ENCODE data around the gene MYO3B.
"Not testable (repeated sequence)": the region's sequence is repeated elsewhere in the genome, so short reads cannot be mapped to it uniquely, and the experiment has no call there.

Gene MYO3B

DNA sequence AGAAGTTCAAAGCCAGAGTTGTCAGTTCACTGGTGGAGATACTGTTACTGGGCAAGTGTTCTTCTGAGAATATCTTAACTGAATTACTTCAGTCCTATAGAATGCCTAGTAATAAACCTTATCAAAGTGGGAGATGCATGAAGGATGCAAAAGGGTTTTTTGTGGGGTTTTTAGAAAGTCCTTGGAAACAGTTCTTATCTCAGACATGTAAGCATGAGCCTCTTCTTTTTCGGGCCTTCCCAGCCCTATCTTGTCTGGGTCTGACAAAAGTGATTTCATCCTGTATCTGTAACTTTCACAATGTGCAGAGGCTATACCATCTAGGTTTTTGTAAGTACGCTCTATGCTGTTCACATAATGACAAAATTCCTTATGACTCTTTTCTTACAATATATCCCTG lies 255.5 kb downstream of the MYO3B start:
- Histone ChIP-seq H2BK12ac (ENCODE audit: low read length) (no peak overlapping the region), H2BK5ac (ENCODE audit: low read depth, low read length, poor library complexity) (no peak overlapping the region), H3K27ac (ENCODE audit: low read depth, low read length) (no peak overlapping the region), H3K4me1 (ENCODE audit: control insufficient read depth in 1 of 2, insufficient read depth in 2 of 2, low read length in 2 of 2) (no peaks in the 10 kb centered on the region), H3K79me2 (ENCODE audit: control insufficient read depth, insufficient read depth, low read length, poor library complexity) (no peaks in the 10 kb centered on the region), H2AK5ac (ENCODE audit: low read length) (no peak overlapping the region), H3K9ac (ENCODE audit: low read length) (no peak overlapping the region), H2AFZ (ENCODE audit: insufficient read depth, low read length, poor library complexity) (no peak overlapping the region), H3K23ac (ENCODE audit: low read length) (no peak overlapping the region), H3K79me1 (ENCODE audit: low read length) (no peaks in the 10 kb centered on the region), H3K14ac (ENCODE audit: low read length) (no peak overlapping the region), H4K12ac (ENCODE audit: low read depth, low read length) (no peak overlapping the region), H3K4me2 (ENCODE audit: low read length) (no peak overlapping the region), H3K9me3 (ENCODE audit: insufficient read depth, low read depth, low read length) (no peaks in the 10 kb centered on the region), H3K27me3 (ENCODE audit: insufficient read depth, low read length) (no peaks in the 10 kb centered on the region), H4K8ac (ENCODE audit: low read depth, low read length) (no peak overlapping the region), H3K4me3 (ENCODE audit: low read depth, low read length) (no peak overlapping the region), H3K4ac (ENCODE audit: low read depth, low read length) (no peak overlapping the region), H3K36me3 (ENCODE audit: control insufficient read depth in 1 of 2, insufficient read depth in 2 of 2, low read length in 2 of 2) (no peaks in the 10 kb centered on the region), H3K18ac (ENCODE audit: low read length) (no peak overlapping the region), H4K91ac (ENCODE audit: low read depth, low read length) (no peak overlapping the region), H2BK120ac (ENCODE audit: insufficient read depth, low read length, poor library complexity) (no peak overlapping the region)
- DNase-seq = no peak
- WGBS (ENCODE audit: extremely low coverage, insufficient coverage, insufficient read length) = no CpG with 5 or more reads among the region's 2 CpGs

DNA sequence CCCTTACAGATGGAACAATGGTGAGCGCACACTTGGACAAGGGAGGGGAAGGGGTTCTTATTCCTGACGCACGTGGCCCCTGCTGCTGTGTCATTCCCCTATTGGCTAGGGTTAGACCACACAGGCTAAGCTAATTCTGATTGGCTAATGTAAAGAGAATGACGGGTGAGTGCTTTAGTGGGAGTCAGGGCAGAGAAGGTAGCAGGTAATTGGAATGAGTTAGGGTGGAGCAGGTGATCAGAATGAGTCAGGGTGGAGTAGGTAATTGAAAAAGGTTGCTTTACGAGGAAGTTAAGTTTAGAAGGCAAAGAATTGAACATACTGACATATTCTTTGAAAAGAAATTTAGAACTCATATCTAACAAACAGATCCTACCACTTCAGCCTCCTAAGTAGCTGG lies 256.4 kb downstream of the MYO3B start:
- H3K79me1 ChIP-seq (ENCODE audit: low read length); H3K27me3 ChIP-seq (ENCODE audit: insufficient read depth, low read length): not testable (repeated sequence)

DNA sequence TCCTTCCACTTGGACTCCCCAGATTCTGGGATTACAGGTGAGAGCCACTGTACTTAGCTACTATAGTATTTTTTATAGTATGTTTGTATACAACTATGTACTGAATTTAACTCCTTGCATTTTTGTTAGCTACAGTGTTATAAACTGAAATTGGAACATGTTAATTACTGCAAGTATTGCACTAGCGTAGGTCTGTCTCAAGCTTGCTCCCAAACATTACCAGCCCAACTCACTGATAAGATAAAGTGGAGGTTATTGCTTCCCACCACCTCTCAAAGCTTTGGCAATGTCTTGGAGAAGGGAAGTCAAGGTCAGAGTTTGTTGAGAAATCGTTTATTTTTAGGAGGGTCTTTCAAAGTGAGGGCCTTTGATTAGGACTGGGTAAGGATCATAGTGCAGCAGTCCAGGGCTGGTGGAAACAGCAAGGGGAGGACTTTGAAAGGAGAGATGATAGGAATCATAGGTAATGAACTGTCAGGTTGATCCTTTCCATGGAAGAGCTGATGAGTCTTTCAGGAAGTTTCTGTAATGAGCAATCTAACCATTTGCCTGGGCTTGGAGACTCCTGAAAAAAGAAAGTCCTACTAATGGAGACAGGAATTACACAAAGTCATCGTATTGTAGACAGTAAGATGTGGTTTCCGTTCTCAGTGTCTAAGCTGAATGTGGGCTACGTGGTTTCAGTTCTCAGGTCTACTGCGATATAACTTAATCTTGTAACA lies 257.1 kb downstream of the MYO3B start:
- Histone ChIP-seq H3K4me3 (ENCODE audit: low read depth, low read length) (no peak overlapping the region), H3K27me3 (ENCODE audit: insufficient read depth, low read length) (no peaks in the 10 kb centered on the region), H3K18ac (ENCODE audit: low read length) (no peak overlapping the region), H2AFZ (ENCODE audit: insufficient read depth, low read length, poor library complexity) (no peak overlapping the region), H3K9ac (ENCODE audit: low read length) (no peak overlapping the region), H3K9me3 (ENCODE audit: insufficient read depth, low read depth, low read length) (no peaks in the 10 kb centered on the region), H2BK120ac (ENCODE audit: insufficient read depth, low read length, poor library complexity) (no peak overlapping the region), H3K79me1 (ENCODE audit: low read length) (no peaks in the 10 kb centered on the region), H3K4me1 (ENCODE audit: control insufficient read depth in 1 of 2, insufficient read depth in 2 of 2, low read length in 2 of 2) (no peaks in the 10 kb centered on the region), H3K27ac (ENCODE audit: low read depth, low read length) (no peak overlapping the region), H3K14ac (ENCODE audit: low read length) (no peak overlapping the region), H4K8ac (ENCODE audit: low read depth, low read length) (no peak overlapping the region), H3K79me2 (ENCODE audit: control insufficient read depth, insufficient read depth, low read length, poor library complexity) (no peaks in the 10 kb centered on the region), H4K12ac (ENCODE audit: low read depth, low read length) (no peak overlapping the region), H3K4ac (ENCODE audit: low read depth, low read length) (no peak overlapping the region), H3K36me3 (ENCODE audit: control insufficient read depth in 1 of 2, insufficient read depth in 2 of 2, low read length in 2 of 2) (no peaks in the 10 kb centered on the region), H2AK5ac (ENCODE audit: low read length) (no peak overlapping the region), H3K23ac (ENCODE audit: low read length) (no peak overlapping the region), H3K4me2 (ENCODE audit: low read length) (no peak overlapping the region), H4K91ac (ENCODE audit: low read depth, low read length) (no peak overlapping the region), H2BK12ac (ENCODE audit: low read length) (no peak overlapping the region), H2BK5ac (ENCODE audit: low read depth, low read length, poor library complexity) (no peak overlapping the region)
- WGBS (ENCODE audit: extremely low coverage, insufficient coverage, insufficient read length) = no CpG with 5 or more reads among the region's 6 CpGs
- no peak for DNase-seq

More for the DNA sequence above, 256.4 kb downstream of the MYO3B start:
- H3K14ac ChIP-seq (ENCODE audit: low read length); H4K8ac ChIP-seq (ENCODE audit: low read depth, low read length); H3K4me1 ChIP-seq (ENCODE audit: control insufficient read depth in 1 of 2, insufficient read depth in 2 of 2, low read length in 2 of 2); H3K23ac ChIP-seq (ENCODE audit: low read length); H3K79me2 ChIP-seq (ENCODE audit: control insufficient read depth, insufficient read depth, low read length, poor library complexity); H3K18ac ChIP-seq (ENCODE audit: low read length); H3K4me2 ChIP-seq (ENCODE audit: low read length); H2BK5ac ChIP-seq (ENCODE audit: low read depth, low read length, poor library complexity); H2BK12ac ChIP-seq (ENCODE audit: low read length); H3K4ac ChIP-seq (ENCODE audit: low read depth, low read length); H3K27ac ChIP-seq (ENCODE audit: low read depth, low read length); H4K12ac ChIP-seq (ENCODE audit: low read depth, low read length); H4K91ac ChIP-seq (ENCODE audit: low read depth, low read length); H2AK5ac ChIP-seq (ENCODE audit: low read length); H2AFZ ChIP-seq (ENCODE audit: insufficient read depth, low read length, poor library complexity); DNase-seq; H3K9me3 ChIP-seq (ENCODE audit: insufficient read depth, low read depth, low read length); H3K4me3 ChIP-seq (ENCODE audit: low read depth, low read length); H3K36me3 ChIP-seq (ENCODE audit: control insufficient read depth in 1 of 2, insufficient read depth in 2 of 2, low read length in 2 of 2); H2BK120ac ChIP-seq (ENCODE audit: insufficient read depth, low read length, poor library complexity); H3K9ac ChIP-seq (ENCODE audit: low read length): not testable (repeated sequence)
- no CpG with 5 or more reads among the region's 5 CpGs for WGBS (ENCODE audit: extremely low coverage, insufficient coverage, insufficient read length)

DNA sequence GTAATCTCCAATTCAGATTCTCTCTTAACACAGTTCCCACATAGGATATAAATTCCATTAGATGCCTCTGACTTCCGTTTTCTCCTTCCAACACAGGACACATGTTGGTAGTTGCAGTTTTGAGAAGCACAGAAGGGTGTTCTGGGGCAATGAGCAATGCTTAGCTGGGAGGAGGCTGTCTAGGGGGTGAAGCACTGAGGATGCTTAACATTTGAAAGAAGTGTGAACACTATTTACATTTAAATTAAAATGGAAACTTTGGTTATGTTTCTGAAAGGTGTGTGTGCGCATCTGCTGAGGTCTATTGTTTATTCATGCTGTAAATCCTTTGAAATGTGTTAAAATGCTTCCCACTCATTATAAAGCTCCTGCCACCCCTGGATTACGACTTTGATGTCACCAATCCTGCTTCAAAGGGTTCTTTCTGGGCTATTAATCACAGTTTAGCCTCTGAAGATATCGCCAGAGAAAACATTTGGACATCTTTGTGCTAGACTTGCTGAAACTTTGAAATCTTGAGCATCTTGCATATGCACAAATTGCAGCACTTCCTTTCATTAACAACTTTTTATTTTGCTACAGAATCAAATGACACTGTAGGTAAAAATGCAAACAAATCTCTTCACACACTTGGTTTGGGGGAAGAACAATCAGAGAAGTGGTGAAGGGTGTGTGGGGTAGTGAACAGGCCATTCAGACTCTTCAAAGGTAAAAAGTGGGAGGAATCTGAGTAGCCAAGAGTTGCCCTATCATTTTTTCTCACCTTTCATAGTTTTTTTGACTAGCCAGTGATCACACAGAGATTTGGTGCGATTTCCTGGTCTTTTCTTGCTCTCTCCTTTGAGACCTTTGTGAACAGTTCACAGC lies 258.4 kb downstream of the MYO3B start:
- Histone ChIP-seq H3K79me2 (ENCODE audit: control insufficient read depth, insufficient read depth, low read length, poor library complexity) (no peaks in the 10 kb centered on the region), H2BK120ac (ENCODE audit: insufficient read depth, low read length, poor library complexity) (no peak overlapping the region), H3K27me3 (ENCODE audit: insufficient read depth, low read length) (no peaks in the 10 kb centered on the region), H3K4me1 (ENCODE audit: control insufficient read depth in 1 of 2, insufficient read depth in 2 of 2, low read length in 2 of 2) (no peaks in the 10 kb centered on the region), H3K27ac (ENCODE audit: low read depth, low read length) (no peak overlapping the region), H3K9me3 (ENCODE audit: insufficient read depth, low read depth, low read length) (no peaks in the 10 kb centered on the region), H4K8ac (ENCODE audit: low read depth, low read length) (no peak overlapping the region), H3K79me1 (ENCODE audit: low read length) (no peaks in the 10 kb centered on the region), H3K36me3 (ENCODE audit: control insufficient read depth in 1 of 2, insufficient read depth in 2 of 2, low read length in 2 of 2) (no peaks in the 10 kb centered on the region), H3K4ac (ENCODE audit: low read depth, low read length) (no peak overlapping the region), H4K12ac (ENCODE audit: low read depth, low read length) (no peak overlapping the region), H3K4me2 (ENCODE audit: low read length) (no peak overlapping the region), H2AFZ (ENCODE audit: insufficient read depth, low read length, poor library complexity) (no peak overlapping the region), H2AK5ac (ENCODE audit: low read length) (no peak overlapping the region), H3K23ac (ENCODE audit: low read length) (no peak overlapping the region), H4K91ac (ENCODE audit: low read depth, low read length) (no peak overlapping the region), H2BK12ac (ENCODE audit: low read length) (no peak overlapping the region), H3K18ac (ENCODE audit: low read length) (no peak overlapping the region), H3K9ac (ENCODE audit: low read length) (no peak overlapping the region), H3K14ac (ENCODE audit: low read length) (no peak overlapping the region), H3K4me3 (ENCODE audit: low read depth, low read length) (no peak overlapping the region), H2BK5ac (ENCODE audit: low read depth, low read length, poor library complexity) (no peak overlapping the region)
- no peak for DNase-seq
- WGBS (ENCODE audit: extremely low coverage, insufficient coverage, insufficient read length) = no CpG with 5 or more reads among the region's 5 CpGs

Data from trophoblast cell (in vitro differentiated cells and primary cell).